Right lobe of liver (tissue), 6 donors: Measurements from ENCODE around the gene EMID1. TPM values are rescaled to one million over a fixed set of nuclear protein-coding genes. Genes with fewer than 3 reads are reported as not detected.

ENCODE experiments used
- ATAC-seq, 4 donors: fragments of 200-7000 bp; cut with Tn5 transposase; one replicate each; pipeline ENCODE4 v1.9.1; 2020; ENCODE audit warnings: mild to moderate bottlenecking in 4 of 4, moderate library complexity in 4 of 4
- DNase-seq, 3 donors: peaks; one replicate each; pipeline ENCODE4 v3.0.0-alpha.2; 2020
- H3K27ac ChIP-seq, 3 donors: fragments of 200-600 bp; one replicate each; pipeline ENCODE4 v1.8.0; 2022
- H3K27me3 ChIP-seq, 2 donors: fragments of 200-600 bp; one replicate each; pipeline ENCODE4 v1.8.0; 2022
- H3K36me3 ChIP-seq, 4 donors: fragments of 200-600 bp; sonication (generic) in 1 of 4; one replicate each; pipeline versions ENCODE4 v1.5.1 to v1.8.0; 2017 to 2022; ENCODE audit warnings: control low read depth in 1 of 4
- H3K4me1 ChIP-seq, 4 donors: fragments of 200-600 bp; sonication (generic) in 1 of 4; one replicate each; pipeline versions ENCODE4 v1.5.1 to v1.8.0; 2017 to 2022; ENCODE audit warnings: control low read depth in 1 of 4
- H3K4me3 ChIP-seq, 3 donors: fragments of 200-600 bp; one replicate each; pipeline ENCODE4 v1.8.0; 2022
- H3K9me3 ChIP-seq, 4 donors: fragments of 200-600 bp; sonication (generic) in 1 of 4; one replicate each; pipeline versions ENCODE4 v1.5.1 to v1.8.0; 2017 to 2022; ENCODE audit warnings: control low read depth in 1 of 4
- POLR2A ChIP-seq: fragments of 450-650 bp; IDR thresholded peaks from one replicate; pipeline ENCODE4 v1.6.1; 2017; ENCODE audit warnings: antibody characterized with exemption, mild to moderate bottlenecking
- WGBS: methylation state at CpG from one replicate; pipeline ENCODE4 v1.1.6; 2018; ENCODE audit warnings: low coverage, low lambda C conversion rate; ENCODE audit not compliant: insufficient coverage; ENCODE audit errors: missing lambda C conversion rate; 5-methylcytosine and 5-hydroxymethylcytosine counted together
- intact Hi-C, 2 donors: fragments of 100-400 bp; cut with DNase I; formaldehyde crosslinking; loops; one replicate each; pipeline versions ENCODE4 v1.11.2 to v1.14.1; 2022
- long read RNA-seq: library from polyadenylated mRNA; unstranded; transcript quantifications from one replicate; pipeline ENCODE4 v2.0.0, GENCODE V29; 2019
- total RNA-seq, 6 experiments: library from RNA; depleted of rRNA in 2 of 6; stranded (reverse); fragments of >200 nt in 2 of 6; fragmentation: NEBNext Ultra II Directional in 3 of 6; extraction: Animal tissue kit (Norgen Biotek cat#: 25700) in 3 of 6; gene quantifications; one replicate each; pipeline versions ENCODE4 v1.1.0 to v1.2.4, GENCODE V29; 2016 to 2023
- TF ChIP-seq, protein P1 (sequence below), 4 donors: fragments of 200-600 bp in 3 of 4; fragments of 450-650 bp in 1 of 4; IDR thresholded peaks; one replicate each; pipeline versions ENCODE4 v1.5.1 to v1.8.0; 2016 to 2022; ENCODE audit warnings: antibody characterized with exemption in 4 of 4, mild to moderate bottlenecking in 2 of 4
- donor health status: DM: no; HTN: yes; CAD: no.
- donor health status: DM: no; HTN: no; CAD: no.
- donor health status: DM: no; HTN: no; CAD: no.
- donor health status: DM: no; HTN: yes; CAD: no.
- donor health status: DM: no; HTN: yes; CAD: no.

Gene EMID1
- 1 to 10 TPM; 1.1 to 2.7 (median 1.5) TPM for total RNA-seq
- long read RNA-seq, result 0 reads

GRCh38 chr22:29205594-29206371 lies at the start of gene EMID1:
EMID1 (plus strand) TSS chr22:29205896; CDS start chr22:29206039, 143 bp downstream.
- peak in 1 of 3 donors; percentile 62 for DNase-seq
- TF ChIP-seq, protein P1, sequence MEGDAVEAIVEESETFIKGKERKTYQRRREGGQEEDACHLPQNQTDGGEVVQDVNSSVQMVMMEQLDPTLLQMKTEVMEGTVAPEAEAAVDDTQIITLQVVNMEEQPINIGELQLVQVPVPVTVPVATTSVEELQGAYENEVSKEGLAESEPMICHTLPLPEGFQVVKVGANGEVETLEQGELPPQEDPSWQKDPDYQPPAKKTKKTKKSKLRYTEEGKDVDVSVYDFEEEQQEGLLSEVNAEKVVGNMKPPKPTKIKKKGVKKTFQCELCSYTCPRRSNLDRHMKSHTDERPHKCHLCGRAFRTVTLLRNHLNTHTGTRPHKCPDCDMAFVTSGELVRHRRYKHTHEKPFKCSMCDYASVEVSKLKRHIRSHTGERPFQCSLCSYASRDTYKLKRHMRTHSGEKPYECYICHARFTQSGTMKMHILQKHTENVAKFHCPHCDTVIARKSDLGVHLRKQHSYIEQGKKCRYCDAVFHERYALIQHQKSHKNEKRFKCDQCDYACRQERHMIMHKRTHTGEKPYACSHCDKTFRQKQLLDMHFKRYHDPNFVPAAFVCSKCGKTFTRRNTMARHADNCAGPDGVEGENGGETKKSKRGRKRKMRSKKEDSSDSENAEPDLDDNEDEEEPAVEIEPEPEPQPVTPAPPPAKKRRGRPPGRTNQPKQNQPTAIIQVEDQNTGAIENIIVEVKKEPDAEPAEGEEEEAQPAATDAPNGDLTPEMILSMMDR (IDR thresholded peaks at IDR 0.05), result peak in 3 of 4 donors; percentile 15 to 42 (median 16)
- no peak for TF ChIP-seq POLR2A
- intact Hi-C loops, result loop anchor here in 1 of 2 donors (5.0 kb wide), 1 partner anchor 37 kb away; no protein-coding TSS in a partner anchor

GRCh38 chr22:29155966-29156365 lies 49.7 kb upstream of the EMID1 start:
- peaks cover 0 to 5% (median 0%) of the 10 kb centered on the region in 4 donors for H3K4me1 ChIP-seq
- WGBS, result no CpG with 5 or more reads among the region's 1 CpG
- H3K4me3 ChIP-seq, result no peak overlapping the region
- H3K36me3 ChIP-seq, result no peaks in the 10 kb centered on the region
- H3K27me3 ChIP-seq, result no peaks in the 10 kb centered on the region
- DNase-seq, result no peak
- intact Hi-C loops, result loop anchor here (10.0 kb wide), 2 partner anchors 101 to 301 kb away; no protein-coding TSS in a partner anchor
- no peaks in the 10 kb centered on the region for H3K9me3 ChIP-seq
- ATAC-seq, result no peak
- no peak for TF ChIP-seq POLR2A
- TF ChIP-seq, protein P1 (IDR thresholded peaks at IDR 0.05), result no peak
- H3K27ac ChIP-seq, result no peak overlapping the region

More at GRCh38 chr22:29205594-29206371, at the start of gene EMID1:
- peak; percentile 53 to 64 (median 56) for ATAC-seq
- Histone ChIP-seq H3K36me3 (no peaks in the 10 kb centered on the region), H3K4me3 (peak within 1 kb of the TSS; percentile 50 to 53 (median 52)), H3K27me3 (no peaks in the 10 kb centered on the region), H3K9me3 (no peaks in the 10 kb centered on the region), H3K4me1 (peaks cover 0 to 3% (median 0%) of the 10 kb centered on the region in 4 donors), H3K27ac (no peak within 1 kb of the TSS)
- WGBS, result 0% methylated on average over 8 of the region's 90 CpGs

GRCh38 chr22:29156507-29156906 lies 49.2 kb upstream of the EMID1 start:
- peaks cover 0 to 5% (median 0%) of the 10 kb centered on the region in 4 donors for H3K4me1 ChIP-seq
- H3K36me3 ChIP-seq, result no peaks in the 10 kb centered on the region
- DNase-seq (no peak), ATAC-seq (no peak)
- intact Hi-C loops, result loop anchor here (10.0 kb wide), 2 partner anchors 102 to 302 kb away; no protein-coding TSS in a partner anchor
- no peak for TF ChIP-seq POLR2A
- TF ChIP-seq, protein P1 (IDR thresholded peaks at IDR 0.05), result no peak
- H3K4me3 ChIP-seq, result no peak overlapping the region
- no CpG with 5 or more reads among the region's 9 CpGs for WGBS
- H3K9me3 ChIP-seq, result no peaks in the 10 kb centered on the region
- no peaks in the 10 kb centered on the region for H3K27me3 ChIP-seq
- H3K27ac ChIP-seq, result no peak overlapping the region

DNA sequence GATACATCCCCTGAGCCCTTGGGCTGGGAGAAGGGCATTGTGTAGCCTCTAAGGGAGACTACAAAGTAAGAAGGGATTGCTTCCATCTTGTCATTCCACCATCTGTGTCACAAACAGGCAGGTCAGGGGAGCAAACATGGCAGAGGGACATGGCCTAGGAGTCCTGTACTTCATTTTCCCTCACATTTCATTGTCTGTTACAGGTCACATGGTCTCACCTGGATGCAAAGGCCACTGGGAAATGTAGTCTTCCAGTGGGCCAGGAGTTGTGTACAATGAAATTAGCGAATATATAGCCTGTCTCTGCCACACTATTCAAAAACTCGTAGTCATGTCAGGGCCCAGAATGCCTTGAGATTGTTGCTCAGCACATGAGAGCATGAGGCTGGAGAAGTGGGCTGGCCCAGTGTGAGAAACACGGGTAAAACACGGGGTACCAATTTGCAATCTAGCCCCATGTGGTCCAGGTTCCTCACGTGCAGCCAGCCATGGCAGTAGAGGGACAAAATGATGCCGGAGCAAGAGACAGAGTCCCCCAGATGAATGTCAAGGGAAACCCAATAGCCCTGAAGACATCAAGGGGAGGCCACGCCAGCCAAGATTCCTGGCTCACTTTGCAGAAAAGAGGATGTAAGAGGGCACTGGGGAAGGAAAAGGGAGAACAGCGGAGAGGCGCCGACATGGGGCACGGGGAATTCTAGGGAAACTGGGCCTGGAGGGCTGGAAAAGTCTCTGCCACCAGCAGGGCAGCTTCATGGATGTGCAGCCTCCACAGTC lies 47.7 kb upstream of the EMID1 start:
- intact Hi-C loops, result loop anchor here (10.0 kb wide), 2 partner anchors 103 to 303 kb away; no protein-coding TSS in a partner anchor
- no peak for DNase-seq
- TF ChIP-seq, protein P1 (IDR thresholded peaks at IDR 0.05), result no peak
- TF ChIP-seq POLR2A, result no peak
- Histone ChIP-seq H3K9me3 (no peaks in the 10 kb centered on the region), H3K4me3 (no peak overlapping the region), H3K27me3 (no peaks in the 10 kb centered on the region), H3K36me3 (no peaks in the 10 kb centered on the region), H3K27ac (no peak overlapping the region), H3K4me1 (peaks cover 0 to 5% (median 0%) of the 10 kb centered on the region in 4 donors)
- WGBS, result 95% methylated on average over 7 of the region's 11 CpGs
- no peak for ATAC-seq
